ENCODE data around the gene GNPTAB.

GRCh38 chr12:101858361-101858760 is 27.6 kb upstream of the GNPTAB start:
- TF ChIP-seq SALL1 (CRISPR knock-in tag; IDR thresholded peaks at IDR 0.05) (no peak), ZFX (CRISPR knock-in tag; IDR thresholded peaks at IDR 0.05; ENCODE audit: low read depth) (no peak), CTCF (CRISPR knock-in tag; IDR thresholded peaks at IDR 0.05) (no peak), CEBPG (CRISPR knock-in tag; IDR thresholded peaks at IDR 0.05) (no peak), ZNF354B (CRISPR knock-in tag; IDR thresholded peaks at IDR 0.05) (no peak), U2AF1 (optimal IDR thresholded peaks at IDR 0.05; ENCODE audit: low read depth, low read length) (no peak), KLF13 (CRISPR knock-in tag; IDR thresholded peaks at IDR 0.05) (no peak)
